GM18870 (cell line): ENCODE measurements around the gene SPATA31C1.
"Not testable (repeated sequence)": the region's sequence is repeated elsewhere in the genome, so short reads cannot be mapped to it uniquely, and the experiment has no call there.

Source experiments
- ATAC-seq: cut with Tn5 transposase; IDR thresholded peaks from one replicate; pipeline ENCODE4 v1.9.1; 2021; ENCODE audit warnings: moderate library complexity; ENCODE audit not compliant: unreplicated experiment

Gene SPATA31C1

DNA sequence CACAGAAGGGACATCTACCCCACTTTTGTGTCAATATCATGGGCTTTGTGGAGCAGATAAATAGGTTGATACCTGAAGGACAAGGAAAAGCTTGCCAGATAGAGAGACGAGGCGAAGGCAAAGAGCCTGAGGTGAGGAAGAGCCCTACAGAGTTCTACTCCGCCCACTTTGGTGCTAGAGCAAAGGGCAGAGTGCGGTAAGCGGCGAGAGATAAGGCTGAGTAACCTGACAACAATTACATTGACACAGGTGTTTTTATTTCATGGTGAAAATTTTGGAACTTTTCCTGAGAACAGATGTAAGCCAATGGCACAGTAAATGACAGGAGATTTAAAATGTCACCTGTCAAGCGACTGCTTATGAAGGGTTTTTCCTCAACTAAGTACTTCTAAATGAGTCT lies 16.7 kb downstream of the SPATA31C1 start:
- not testable (repeated sequence) for ATAC-seq

DNA sequence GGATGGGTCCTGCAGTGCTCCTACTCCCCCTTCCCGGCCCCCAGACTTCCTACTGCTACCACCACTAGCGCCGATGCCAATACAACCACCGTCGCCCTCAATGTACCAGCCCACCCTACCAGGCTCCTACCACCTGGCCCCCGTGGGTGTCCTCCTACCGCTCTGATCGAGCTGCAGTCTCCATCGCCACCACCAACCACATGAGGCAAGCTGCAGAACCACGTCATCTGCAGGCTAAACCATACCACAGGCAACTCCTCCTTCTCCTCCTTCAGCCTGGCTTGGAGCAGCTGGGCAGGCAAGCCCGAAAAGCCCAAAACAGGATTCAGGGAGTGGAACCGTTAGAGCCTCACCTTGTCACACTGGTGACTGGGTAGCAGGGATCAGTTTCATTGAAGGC lies 19.6 kb downstream of the SPATA31C1 start:
- ATAC-seq: not testable (repeated sequence)

DNA sequence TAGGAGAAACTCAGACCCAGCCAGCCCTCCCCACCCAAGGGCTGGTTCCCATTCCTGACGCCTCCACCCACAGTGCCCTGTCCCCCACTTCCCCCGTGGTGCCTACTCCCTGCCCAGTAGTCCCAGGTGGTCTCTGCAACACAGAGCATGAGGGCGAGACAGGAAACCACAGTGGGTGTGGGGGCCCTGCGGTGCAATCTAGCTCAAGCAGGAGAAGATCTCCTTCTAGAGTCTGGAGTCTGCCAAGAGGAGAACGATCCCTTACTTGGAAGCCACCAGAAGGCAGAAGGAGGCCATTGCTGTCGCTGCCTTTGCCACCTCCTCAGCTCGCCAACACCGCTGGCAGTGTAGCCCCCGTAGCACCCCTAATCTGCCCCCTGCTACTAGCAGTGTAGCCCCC lies 20.2 kb downstream of the SPATA31C1 start:
- ATAC-seq: not testable (repeated sequence)

DNA sequence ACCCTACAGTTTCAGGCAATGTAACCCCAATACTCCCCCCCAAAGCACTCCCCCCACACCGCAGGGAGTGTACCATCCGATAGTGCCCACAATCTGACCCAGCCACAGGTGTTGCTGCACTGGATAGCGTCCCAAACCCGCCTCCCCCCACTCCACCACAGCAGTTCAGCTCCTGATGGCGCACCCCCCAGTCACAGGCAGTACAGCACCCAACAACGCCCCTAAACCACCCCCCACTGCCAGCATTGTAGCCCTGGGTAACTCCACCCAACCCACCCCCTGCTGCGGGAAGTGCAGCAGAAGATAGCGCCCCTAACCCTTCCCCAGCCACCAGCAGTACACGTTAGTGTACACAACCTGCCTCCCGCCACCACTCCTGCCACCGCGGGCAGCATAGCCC lies 20.6 kb downstream of the SPATA31C1 start:
- not testable (repeated sequence) for ATAC-seq

DNA sequence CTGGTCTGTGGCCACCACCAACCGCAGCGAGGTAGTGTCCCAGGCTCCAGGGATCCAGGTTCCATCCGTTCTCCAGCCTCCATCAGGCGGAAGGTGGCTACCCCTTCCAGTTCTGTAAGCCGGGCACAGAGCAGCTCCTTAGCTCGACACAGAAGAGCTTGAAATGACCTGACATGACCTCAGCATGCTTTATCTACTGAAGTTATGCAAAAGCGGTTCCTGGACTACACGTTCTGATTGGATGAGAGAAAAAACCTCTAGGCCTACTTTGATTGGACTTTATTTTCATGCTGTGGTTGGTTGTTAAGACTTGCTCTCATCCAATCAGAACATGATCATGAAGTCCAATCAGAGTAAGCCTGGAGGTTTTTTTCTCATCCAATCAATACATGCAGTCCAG lies 21.3 kb downstream of the SPATA31C1 start:
- ATAC-seq: not testable (repeated sequence)

DNA sequence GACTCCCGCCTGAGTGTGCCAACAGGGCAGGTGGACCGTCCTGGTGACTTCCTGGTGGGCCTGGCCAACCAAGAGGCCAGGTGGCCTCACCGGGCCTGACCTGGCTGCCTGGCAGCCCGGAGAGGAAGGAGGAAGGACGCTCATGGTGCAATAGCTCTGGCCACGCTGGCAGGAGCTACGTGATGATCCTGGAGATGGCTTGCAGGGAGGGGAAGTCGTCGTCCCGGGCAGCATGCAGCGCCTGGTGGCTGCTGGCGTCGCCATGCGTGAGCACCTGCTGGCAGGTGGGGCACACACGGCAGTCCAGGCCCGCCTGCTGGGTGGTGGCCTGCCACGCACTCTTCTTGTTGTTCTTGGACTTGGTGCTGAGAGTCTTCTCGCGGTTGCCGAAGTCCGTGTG lies 26.3 kb downstream of the SPATA31C1 start:
- no peak for ATAC-seq

DNA sequence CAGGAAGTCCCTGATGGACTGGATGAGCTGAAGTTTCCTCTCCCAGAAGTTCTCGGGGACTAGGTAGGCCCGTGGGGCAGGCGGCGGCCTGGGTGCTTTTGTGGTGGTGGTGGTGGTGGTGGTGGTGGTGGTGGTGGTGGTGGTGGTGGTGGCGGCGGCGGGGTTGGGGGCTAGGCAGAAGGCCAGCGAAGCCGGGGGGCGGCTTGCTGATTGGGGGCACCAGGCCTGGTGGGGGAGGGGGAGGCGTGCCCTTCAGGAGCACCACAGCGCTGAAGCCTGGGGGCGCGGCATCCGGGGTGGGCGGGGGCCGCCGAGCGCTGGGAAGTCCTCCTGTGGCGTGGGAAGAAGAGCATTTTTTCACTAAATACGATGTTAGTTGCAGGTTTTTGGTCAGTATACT lies 26.9 kb downstream of the SPATA31C1 start:
- ATAC-seq: no peak

DNA sequence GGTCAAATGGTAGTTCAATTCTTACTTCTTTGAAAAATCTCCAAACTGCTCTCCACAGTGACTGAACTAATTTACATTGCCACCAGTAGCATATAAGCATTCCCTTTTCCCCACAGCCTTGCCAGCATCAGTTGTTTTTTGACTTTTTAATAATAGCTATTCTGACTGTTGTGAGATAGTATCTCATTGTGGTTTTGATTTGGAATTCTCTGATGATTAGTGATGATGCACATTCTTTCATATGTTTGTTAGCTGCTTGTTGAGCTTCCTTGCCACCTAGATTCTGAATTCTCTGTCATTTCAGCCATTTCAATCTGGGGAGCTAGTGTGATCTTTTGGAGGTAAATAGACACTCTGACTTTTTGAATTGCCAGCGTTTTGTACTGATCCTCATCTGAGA lies 32.5 kb downstream of the SPATA31C1 start:
- no peak for ATAC-seq

DNA sequence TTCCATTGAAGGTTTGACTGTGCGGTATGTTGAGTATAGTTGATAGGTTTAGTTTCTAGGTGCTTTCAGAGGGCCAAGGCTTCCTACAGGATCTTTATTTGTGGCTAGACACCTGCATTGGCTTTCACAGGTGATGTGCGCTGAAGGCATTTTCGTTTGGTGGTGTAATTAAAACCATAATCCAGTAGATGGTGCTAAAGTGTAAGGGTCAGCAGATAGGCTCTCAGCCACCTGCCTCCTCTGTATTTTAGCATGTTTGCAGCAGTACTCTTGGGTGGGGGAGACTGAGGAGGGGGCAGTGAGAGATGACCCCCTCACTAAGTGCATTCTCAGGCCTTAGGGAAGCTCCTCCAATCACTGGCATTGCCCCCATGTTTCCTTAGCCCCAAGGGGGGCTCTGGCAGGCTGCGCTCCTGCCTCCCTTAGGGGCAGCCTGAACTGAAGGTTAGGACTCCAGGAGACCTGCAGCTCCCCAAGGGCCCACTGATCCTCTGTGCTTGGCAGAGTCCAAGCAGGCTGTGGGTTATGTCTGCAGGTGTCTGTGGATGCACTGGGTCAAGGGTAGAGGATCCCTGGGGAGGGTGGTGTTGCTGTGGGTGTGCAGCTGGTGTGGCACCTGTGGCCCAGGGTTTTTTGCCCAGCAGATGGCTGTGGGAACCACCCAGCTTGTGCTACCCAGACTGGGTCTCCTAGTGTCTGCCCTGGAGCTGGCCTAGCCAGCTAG lies 33.2 kb downstream of the SPATA31C1 start:
- no peak for ATAC-seq

DNA sequence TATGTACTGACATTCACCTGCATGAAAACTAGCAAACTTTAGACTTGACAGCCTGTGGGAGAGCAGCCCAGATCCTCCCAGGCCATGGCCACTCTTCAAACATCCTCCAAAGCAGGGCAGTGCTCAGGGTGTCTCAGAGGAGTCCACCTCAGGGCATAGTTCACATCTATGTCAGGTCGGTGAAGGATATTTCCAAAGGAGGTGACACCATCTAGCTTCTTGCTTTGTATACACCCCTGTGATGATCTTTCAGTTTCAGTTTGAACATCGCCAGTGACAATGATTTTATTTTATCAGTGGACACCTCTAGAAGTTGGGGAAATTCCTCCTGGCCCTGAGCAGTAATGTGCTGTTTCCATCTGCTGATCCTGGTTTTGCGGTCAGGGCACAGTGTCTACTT lies 36.5 kb downstream of the SPATA31C1 start:
- no peak for ATAC-seq

DNA sequence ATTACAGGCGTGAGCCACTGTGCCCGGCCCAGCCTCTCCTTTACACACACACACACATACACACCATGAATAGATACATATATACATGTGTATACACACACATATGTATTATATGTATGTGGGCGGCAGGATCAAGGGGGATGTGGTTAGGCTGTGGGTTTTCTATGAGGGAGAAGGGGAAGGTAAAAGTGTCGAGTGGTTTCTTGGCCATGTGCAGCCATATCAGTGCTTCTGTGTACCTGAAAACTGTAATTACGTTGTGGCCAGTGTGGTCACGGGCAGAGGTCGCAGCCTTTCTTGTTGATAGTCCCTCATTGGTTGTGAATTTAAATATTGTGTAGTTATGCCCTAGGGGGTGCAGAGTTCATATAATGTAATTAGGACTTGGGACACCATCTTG lies 40.1 kb downstream of the SPATA31C1 start:
- ATAC-seq: no peak

DNA sequence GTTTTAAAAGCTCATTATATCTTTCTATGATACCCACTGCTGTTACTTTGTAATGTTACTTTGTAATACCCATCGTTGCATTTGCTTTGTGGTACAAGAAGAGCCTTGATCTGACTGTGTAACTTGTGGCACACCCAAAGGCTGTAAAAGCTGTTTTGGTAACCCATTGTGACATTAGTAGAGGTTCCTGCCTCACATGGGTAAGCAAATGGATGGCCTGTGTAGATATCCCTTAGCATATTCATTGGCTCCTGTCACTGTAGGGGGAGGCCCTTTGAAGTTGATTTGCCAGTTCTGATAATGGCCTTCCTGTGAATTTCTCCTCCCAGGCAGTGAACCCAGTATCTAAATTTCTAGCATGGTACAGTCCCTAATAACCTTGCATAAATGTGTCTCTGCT lies 40.8 kb downstream of the SPATA31C1 start:
- ATAC-seq: no peak

DNA sequence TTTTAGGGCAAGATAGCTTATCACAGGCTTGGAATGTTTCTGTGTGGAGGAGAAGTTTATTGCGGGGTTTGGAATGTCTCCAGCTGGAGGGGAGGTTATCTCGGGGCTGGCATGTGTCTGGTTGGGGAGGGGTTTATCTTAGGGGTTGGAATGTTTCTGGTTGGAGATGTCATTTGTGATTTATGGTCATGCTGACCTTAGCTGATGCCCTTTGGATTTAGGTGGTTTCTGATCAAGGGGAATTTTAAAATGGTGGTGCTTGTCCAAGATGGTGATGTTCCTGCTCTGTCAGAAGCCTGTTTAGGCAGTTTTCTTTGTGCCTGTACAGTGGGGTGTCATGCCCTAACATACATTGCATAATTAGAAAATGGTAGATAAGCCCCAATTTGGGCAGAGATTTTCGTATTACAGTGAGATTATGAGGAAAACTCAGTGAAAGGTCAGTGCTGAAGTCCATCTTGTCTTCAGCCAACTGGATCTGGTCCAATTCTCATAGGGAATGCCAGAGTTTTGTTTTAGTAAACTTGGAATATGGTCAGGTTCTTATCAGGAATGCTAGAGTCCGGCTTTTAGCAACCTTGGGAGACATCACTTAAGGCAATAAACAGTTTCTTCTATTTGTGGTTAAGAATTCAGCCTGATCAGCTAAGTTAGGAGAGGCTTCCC lies 42.3 kb downstream of the SPATA31C1 start:
- ATAC-seq: no peak

DNA sequence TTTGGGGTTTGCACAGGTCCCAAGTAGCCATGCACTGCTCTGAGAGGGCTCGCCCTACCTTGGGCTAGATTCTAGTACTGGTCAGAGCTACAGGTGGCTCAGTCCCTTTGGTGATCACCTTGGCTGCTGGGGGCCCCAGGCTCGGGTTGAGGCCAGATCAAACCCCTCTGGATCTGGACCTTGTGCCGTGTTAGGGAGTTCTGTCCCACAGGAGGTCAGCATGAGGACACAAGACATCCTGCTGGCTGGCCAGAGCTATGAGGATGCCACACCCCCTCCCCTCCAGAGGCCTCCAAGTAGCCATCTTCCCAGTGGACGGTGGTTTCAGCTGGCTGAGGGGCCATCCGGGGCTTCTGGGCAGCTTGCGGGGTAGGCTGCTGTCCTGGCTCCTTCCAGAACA lies 46.0 kb downstream of the SPATA31C1 start:
- ATAC-seq: no peak

DNA sequence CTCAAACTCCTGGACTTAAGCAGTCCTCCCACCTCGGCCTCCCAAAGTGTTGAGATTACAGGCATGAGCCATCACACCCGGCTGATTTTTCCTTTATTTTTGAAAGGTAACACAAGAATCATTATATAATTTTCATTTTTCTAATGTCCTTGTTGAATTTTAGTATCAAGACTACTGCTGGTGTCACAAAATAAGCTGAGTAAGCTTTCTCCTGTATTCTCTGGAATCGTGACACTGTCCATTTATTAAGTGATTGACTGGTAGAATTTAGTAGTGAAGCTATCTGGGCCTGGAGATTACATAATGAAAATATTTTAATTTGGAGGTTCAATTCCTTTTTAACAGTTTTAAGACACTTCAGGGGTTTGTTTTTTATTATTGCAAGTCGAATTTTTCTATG lies 47.1 kb downstream of the SPATA31C1 start:
- no peak for ATAC-seq

DNA sequence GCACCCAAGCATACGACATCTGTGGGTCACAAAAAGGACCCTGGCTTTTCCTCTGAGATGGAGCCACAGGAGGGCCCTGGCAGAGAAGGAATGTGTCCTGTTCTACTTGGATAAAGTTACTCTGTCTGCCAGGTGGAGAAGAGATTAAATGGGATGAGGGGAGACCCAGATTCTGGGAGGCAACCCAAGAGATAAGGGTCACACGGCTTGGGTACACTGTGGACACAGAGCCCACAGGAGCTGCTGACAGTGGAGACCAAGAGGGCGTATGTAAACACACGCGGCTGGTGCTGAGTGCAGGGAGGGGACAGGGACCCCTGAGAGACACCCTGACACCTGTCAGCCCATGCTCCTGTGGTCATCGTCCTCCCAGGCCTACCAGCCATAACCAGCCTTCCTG lies 50.4 kb downstream of the SPATA31C1 start:
- no peak for ATAC-seq

DNA sequence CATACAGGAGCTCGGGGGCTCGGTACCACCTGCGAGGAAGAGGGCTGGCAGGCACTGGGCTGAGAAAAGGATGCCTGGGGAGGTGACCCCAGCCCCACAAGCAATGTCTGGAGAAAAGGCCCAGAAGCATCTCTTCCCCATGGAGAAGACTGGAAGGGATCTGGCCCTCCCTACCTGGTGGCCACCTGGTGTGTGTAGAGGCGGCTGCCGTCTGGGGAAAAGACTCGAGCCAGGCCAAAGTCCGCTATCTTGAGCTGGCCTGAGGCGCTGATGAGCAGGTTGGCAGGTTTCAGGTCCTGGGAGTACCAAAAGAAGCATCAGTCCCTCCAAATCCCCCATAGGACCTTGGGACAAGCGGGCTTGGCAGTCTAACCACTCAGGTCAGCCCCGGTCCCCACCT lies 52.8 kb downstream of the SPATA31C1 start:
- no peak for ATAC-seq

DNA sequence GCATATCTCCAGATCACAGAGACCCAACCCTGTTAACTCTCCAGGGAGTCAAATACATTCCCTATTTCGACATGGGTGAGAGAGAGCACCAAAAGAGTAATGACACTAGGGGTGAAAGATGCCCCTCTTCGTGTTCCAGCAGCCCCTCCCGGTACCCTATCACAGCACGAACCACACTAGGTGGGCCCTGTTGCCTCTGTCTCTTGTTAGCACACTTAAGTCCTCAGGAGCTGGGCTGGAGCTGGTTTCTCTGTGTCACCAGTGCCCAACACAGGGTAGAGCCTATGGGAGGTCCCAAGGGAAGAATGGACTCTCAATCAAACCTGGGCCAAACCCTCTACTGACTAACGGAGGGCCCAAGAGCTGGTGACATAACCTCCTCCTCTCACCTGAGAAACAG lies 55.4 kb downstream of the SPATA31C1 start:
- no peak for ATAC-seq
